K562 (cell line): ENCODE results near the gene POLR2L. TPM values are rescaled to one million over a fixed set of nuclear protein-coding genes. Genes with fewer than 3 reads are reported as not detected.

Experiments
- ATAC-seq: fragments of 200-7000 bp; cut with Tn5 transposase; 3 replicates; pipeline ENCODE4 v1.9.1; 2020; ENCODE audit warnings: moderate library complexity
- BruUV-seq: library from RNA; stranded (reverse); fragments of 400-500 nt; replicated peaks from 2 replicates; lab custom pipeline; 2021; lab: Mats Ljungman, UMichigan
- CTCF ChIA-PET: fragments of 300-600 bp; formaldehyde crosslinking; extraction: SDS; loops from one replicate; lab custom pipeline; 2021; ENCODE audit warnings: low intra/inter-chr PET ratio; lab: Yijun Ruan, JAX
- POLR2A ChIA-PET: fragments of 300-600, 350-650 bp; sonication (Branson Sonifier 250); formaldehyde crosslinking; extraction: SDS; loops from one replicate; lab custom pipeline; 2021; ENCODE audit warnings: antibody characterized with exemption, inconsistent platforms; lab: Yijun Ruan, JAX
- DNase-seq, 4 experiments: peaks; one replicate each; pipeline versions ENCODE4 v3.0.0 to v3.0.0-alpha.2; 2011 to 2018; ENCODE audit warnings: low spot score in 3 of 4, mixed read lengths in 3 of 4; ENCODE audit errors: extremely low read depth in 1 of 4
- FAIRE-seq: peaks from 2 replicates; lab custom pipeline; 2011; peaks lifted over from hg19 to GRCh38; lab: Jason Lieb, UNC
- H2AFZ ChIP-seq: 2 replicates; pipeline ENCODE4 v1.6.0; 2011; ENCODE audit warnings: low read depth, low read length, control low read depth, inconsistent platforms
- H3K27ac ChIP-seq: fragments of 200-600 bp; 3 replicates; pipeline ENCODE4 v1.8.0; 2011; ENCODE audit warnings: low read depth, mild to moderate bottlenecking, control low read depth, inconsistent platforms, low read length, moderate library complexity, mixed read lengths; ENCODE audit errors: extremely low read depth
- H3K27me3 ChIP-seq, 2 experiments: fragments of 300-600 bp in 1 of 2; 2 replicates in 1 of 2; 3 replicates in 1 of 2; pipeline versions ENCODE4 v1.6.0 to v1.8.0; 2011; ENCODE audit warnings: inconsistent platforms in 2 of 2, low read length in 2 of 2, mild to moderate bottlenecking in 1 of 2, mixed read lengths in 1 of 2, moderate library complexity in 1 of 2; ENCODE audit not compliant: control insufficient read depth in 2 of 2, insufficient read depth in 2 of 2
- H3K36me3 ChIP-seq: fragments of 300-600 bp; 3 replicates; pipeline ENCODE4 v1.8.0; 2011; ENCODE audit warnings: mild to moderate bottlenecking, low read length, inconsistent platforms; ENCODE audit not compliant: control insufficient read depth, insufficient read depth
- H3K4me1 ChIP-seq, 2 experiments: fragments of 200-600 bp in 1 of 2; replicated peaks in 1 of 2; 2 replicates in 1 of 2; 3 replicates in 1 of 2; pipeline versions ENCODE4 v1.5.1 to v1.8.0; 2011; ENCODE audit warnings: inconsistent platforms in 2 of 2, low read length in 2 of 2, mild to moderate bottlenecking in 1 of 2, mixed read lengths in 1 of 2, moderate library complexity in 1 of 2; ENCODE audit not compliant: control insufficient read depth in 2 of 2, insufficient read depth in 2 of 2
- H3K4me2 ChIP-seq: 2 replicates; pipeline ENCODE4 v1.6.1; 2011; ENCODE audit warnings: low read length, control low read depth, inconsistent platforms, mixed read lengths; ENCODE audit not compliant: insufficient read depth
- H3K4me3 ChIP-seq: fragments of 200-600 bp; sonication (generic), shearing (Covaris generic); 2 replicates; pipeline ENCODE4 v1.5.1; 2016; ENCODE audit warnings: control low read depth, inconsistent platforms
- H3K79me2 ChIP-seq: fragments of 200-600 bp; 3 replicates; pipeline ENCODE4 v1.8.0; 2011; ENCODE audit warnings: low read length, inconsistent platforms; ENCODE audit not compliant: control insufficient read depth, insufficient read depth
- H3K9ac ChIP-seq, 2 experiments: 2 replicates each; pipeline versions ENCODE4 v1.6.0 to v1.6.1; 2011; ENCODE audit warnings: low read depth in 2 of 2, low read length in 2 of 2, control low read depth in 1 of 2, inconsistent platforms in 1 of 2, mild to moderate bottlenecking in 1 of 2, mixed read lengths in 1 of 2; ENCODE audit not compliant: insufficient read depth in 1 of 2
- H3K9me1 ChIP-seq: one replicate; pipeline ENCODE4 v1.6.0; 2011; ENCODE audit warnings: inconsistent platforms, mild to moderate bottlenecking, low read length, moderate library complexity; ENCODE audit not compliant: control insufficient read depth, insufficient read depth
- H3K9me3 ChIP-seq: replicated peaks from 2 replicates; pipeline ENCODE4 v1.5.1; 2011; ENCODE audit warnings: low read depth, low read length, inconsistent platforms; ENCODE audit not compliant: control insufficient read depth, insufficient read depth
- H4K20me1 ChIP-seq: replicated peaks from 2 replicates; pipeline ENCODE4 v1.6.1; 2011; ENCODE audit warnings: low read length, inconsistent platforms, mixed read lengths; ENCODE audit not compliant: control insufficient read depth, insufficient read depth
- HMBOX1 ChIP-seq: sonication (generic); IDR thresholded peaks from 2 replicates; pipeline ENCODE4 v1.6.1; 2016
- KAT2B ChIP-seq: IDR thresholded peaks from one replicate; pipeline ENCODE4 v1.6.1; 2012; ENCODE audit warnings: low read depth, mild to moderate bottlenecking, control low read depth, inconsistent platforms, low read length, moderate library complexity
- RBFOX2 ChIP-seq: fragments of 200-400 bp; formaldehyde crosslinking; IDR thresholded peaks from 2 replicates; pipeline ENCODE4 v1.6.1; 2017; ENCODE audit warnings: low read depth, mild to moderate bottlenecking, low read length, moderate library complexity
- SNAPC5 ChIP-seq: fragments of 250-450 bp; sonication (Bioruptor Pico); IDR thresholded peaks from 2 replicates; pipeline ENCODE4 v1.8.0; 2021; ENCODE audit warnings: moderate library complexity, mild to moderate bottlenecking, inconsistent platforms
- SPI1 ChIP-seq: IDR thresholded peaks from 2 replicates; pipeline ENCODE4 v1.6.1; 2011; ENCODE audit warnings: low read depth, low read length, control low read depth, borderline replicate concordance
- YY1 ChIP-seq, 3 experiments: IDR thresholded peaks; 2 replicates each; pipeline ENCODE4 v1.6.1; 2011; ENCODE audit warnings: low read length in 2 of 3, mild to moderate bottlenecking in 2 of 3, moderate library complexity in 2 of 3, borderline replicate concordance in 1 of 3, control low read depth in 1 of 3, low read depth in 1 of 3; ENCODE audit not compliant: insufficient read depth in 3 of 3, insufficient replicate concordance in 2 of 3, control insufficient read depth in 1 of 3, insufficient read length in 1 of 3; ENCODE audit errors: extremely low read depth in 1 of 3
- ZNF23 ChIP-seq: fragments of 250-450 bp; sonication (Bioruptor Pico); IDR thresholded peaks from 2 replicates; pipeline ENCODE4 v1.4.0; 2020; ENCODE audit warnings: mild to moderate bottlenecking
- ZNF316 ChIP-seq: fragments of 450-650 bp; IDR thresholded peaks from 2 replicates; pipeline ENCODE4 v1.6.1; 2016
- ZNF449 ChIP-seq: fragments of 250-450 bp; sonication (Bioruptor Pico); IDR thresholded peaks from 2 replicates; pipeline ENCODE4 v1.8.0; 2022; ENCODE audit warnings: moderate library complexity, mild to moderate bottlenecking, inconsistent platforms
- WGBS: fragments of 100-300 bp; shearing (Covaris generic); methylation state at CpG from one replicate; pipeline ENCODE4 v1.1.6; 2016; ENCODE audit warnings: low coverage, mixed read lengths; ENCODE audit not compliant: insufficient coverage; ENCODE audit errors: missing lambda C conversion rate; 5-methylcytosine and 5-hydroxymethylcytosine counted together
- in situ Hi-C: fragments of 300-500 bp; cut with MboI; formaldehyde crosslinking; loops from 4 replicates; pipeline ENCODE4 v1.15.0; 2018; ENCODE audit warnings: inconsistent platforms, mixed read lengths
- intact Hi-C: fragments of 100-400 bp; cut with micrococcal nuclease; formaldehyde crosslinking; loops from 2 replicates; pipeline ENCODE4 v1.14.2; 2022
- polyA plus RNA-seq, 8 experiments: library from polyadenylated mRNA; depleted of rRNA in 4 of 8; stranded (reverse) in 5 of 8; unstranded in 3 of 8; fragments of >200 nt; fragmentation: Nextera tagmentation in 2 of 8; fragmentation: Illumina TruSeq in 1 of 8; extraction: Ambion mirVana in 2 of 8; extraction: Trizol in 1 of 8; gene quantifications; 2 replicates each; pipeline versions ENCODE4 v1.2.1 to v1.2.3, GENCODE V29; 2011 to 2014; ENCODE audit warnings: inconsistent platforms in 1 of 8, missing spikeins in 1 of 8
- total RNA-seq, 7 experiments: library from RNA; depleted of rRNA in 6 of 7; stranded (reverse); fragments of >200 nt in 6 of 7; fragmentation: Illumina TruSeq in 2 of 7; extraction: Trizol in 2 of 7; gene quantifications; 2 replicates each; pipeline versions ENCODE4 v1.2.1 to v1.2.3, GENCODE V29; 2011 to 2021; ENCODE audit warnings: low replicate concordance in 1 of 7

The POLR2L gene
- total and polyA plus RNA-seq, 9 of the 15 experiments (the other 6 are each of a cell fraction or from before 2014, with no cell fraction given) = 38.3 to 688 (median 108) TPM

- Histone ChIP-seq H3K4me2 (no peak overlapping the region), H3K27me3 (no peaks in the 10 kb centered on the region), H3K9ac (peak overlapping the region in 1 of 2 experiments; percentile 58; a peak in 1 of 4 replicates), H3K79me2 (no peaks in the 10 kb centered on the region), H3K9me3 (no peaks in the 10 kb centered on the region), H3K4me3 (no peak overlapping the region), H3K4me1 (peaks cover 0 to 58% of the 10 kb centered on the region in 2 experiments; a peak in 2 of 5 replicates), H3K27ac (no peak overlapping the region), H3K9me1 (no peaks in the 10 kb centered on the region), H3K36me3 (peaks cover 64% of the 10 kb centered on the region; the same call in 1 of the 3 replicates), H2AFZ (no peak overlapping the region), H4K20me1 (no peaks in the 10 kb centered on the region)
- TF ChIP-seq ZNF316 (no peak), RBFOX2 (0 out of 2 replicates have a peak, but pooled peaks have one; percentile 11)
- POLR2A ChIA-PET = no interaction called here
- in situ Hi-C loops (no loop called here), intact Hi-C loops (no loop called here)
- FAIRE-seq (no peak), DNase-seq (no peak), ATAC-seq (no peak)
- CTCF ChIA-PET = no interaction called here
- BruUV-seq = no TSS peak
- 93% methylated on average over 32 of the region's 45 CpGs for WGBS
These were observed 46.2 kb upstream of the POLR2L start for GRCh38 chr11:888310-889212.

GRCh38 chr11:887589-887988 lies 45.3 kb upstream of the POLR2L start:
- H3K9me3 ChIP-seq = no peaks in the 10 kb centered on the region
- no peaks in the 10 kb centered on the region for H3K79me2 ChIP-seq
- no peak overlapping the region for H2AFZ ChIP-seq
- H3K27me3 ChIP-seq = no peaks in the 10 kb centered on the region
- 97% methylated on average over 14 of the region's 14 CpGs for WGBS
- H3K9me1 ChIP-seq = no peaks in the 10 kb centered on the region
- DNase-seq (no peak), ATAC-seq (no peak), FAIRE-seq (no peak)
- H3K9ac ChIP-seq = peak overlapping the region in 1 of 2 experiments; percentile 26; a peak in 1 of 4 replicates
- H3K4me1 ChIP-seq = peaks cover 0 to 57% of the 10 kb centered on the region in 2 experiments; a peak in 2 of 5 replicates
- H3K27ac ChIP-seq = no peak overlapping the region
- peaks cover 72% of the 10 kb centered on the region; the same call in 1 of the 3 replicates for H3K36me3 ChIP-seq
- in situ Hi-C loops (no loop called here), intact Hi-C loops (no loop called here)
- H3K4me2 ChIP-seq = no peak overlapping the region
- no TSS peak for BruUV-seq
- H3K4me3 ChIP-seq = no peak overlapping the region
- H4K20me1 ChIP-seq = no peaks in the 10 kb centered on the region
- ChIA-PET CTCF (no interaction called here), POLR2A (interaction anchor here (1.3 kb wide), 1 partner anchor 15 kb away, joined by 3 read pairs; no protein-coding TSS in a partner anchor)
- TF ChIP-seq SNAPC5 (CRISPR knock-in tag) (no peak), ZNF23 (CRISPR knock-in tag) (no peak), ZNF449 (no peak), SPI1 (no peak), KAT2B (no peak), HMBOX1 (no peak), YY1 (IDR thresholded peaks at IDR 0.05; ENCODE audit: borderline replicate concordance in 1 of 3, control insufficient read depth in 1 of 3, extremely low read depth in 1 of 3, insufficient read depth in 3 of 3, insufficient read length in 1 of 3, insufficient replicate concordance in 2 of 3, low read depth in 1 of 3, low read length in 2 of 3) (no peak)
